HG02981 (cell line): ENCODE measurements around the gene LAMA2.

Experiments
- ATAC-seq: cut with Tn5 transposase; IDR thresholded peaks from one replicate; pipeline ENCODE4 v1.9.1; 2021; ENCODE audit warnings: mild to moderate bottlenecking, moderate library complexity; ENCODE audit not compliant: unreplicated experiment

The LAMA2 gene

GRCh38 chr6:129426343-129426742 is 543.4 kb downstream of the LAMA2 start:
- ATAC-seq, result no peak

GRCh38 chr6:129429956-129430355 is 547.0 kb downstream of the LAMA2 start:
- ATAC-seq, result no peak

GRCh38 chr6:129432738-129433137 is 549.8 kb downstream of the LAMA2 start:
- ATAC-seq, result no peak

- no peak for ATAC-seq
Observed at GRCh38 chr6:129434091-129434490, 551.2 kb downstream of the LAMA2 start.

- no peak for ATAC-seq
Observed at GRCh38 chr6:129440691-129441090, 557.8 kb downstream of the LAMA2 start.

GRCh38 chr6:129444683-129445082 is 561.7 kb downstream of the LAMA2 start:
- ATAC-seq, result no peak

- ATAC-seq, result no peak
Observed at GRCh38 chr6:129446272-129447197, 563.6 kb downstream of the LAMA2 start.

- no peak for ATAC-seq
Observed at GRCh38 chr6:129447198-129447565, 564.2 kb downstream of the LAMA2 start.

GRCh38 chr6:129448965-129449364 is 566.0 kb downstream of the LAMA2 start:
- peak; percentile 97 for ATAC-seq

GRCh38 chr6:129451187-129451586 is 568.2 kb downstream of the LAMA2 start:
- ATAC-seq, result no peak

GRCh38 chr6:129453073-129453472 is 570.1 kb downstream of the LAMA2 start:
- no peak for ATAC-seq

- no peak for ATAC-seq
Observed at GRCh38 chr6:129454488-129454887, 571.5 kb downstream of the LAMA2 start.

GRCh38 chr6:129455126-129455769 is 572.3 kb downstream of the LAMA2 start:
- ATAC-seq, result no peak

GRCh38 chr6:129460221-129460620 is 577.3 kb downstream of the LAMA2 start:
- no peak for ATAC-seq

GRCh38 chr6:129469070-129469662 is 586.2 kb downstream of the LAMA2 start:
- ATAC-seq, result peak; percentile 60

GRCh38 chr6:129472239-129472638 is 589.3 kb downstream of the LAMA2 start:
- no peak for ATAC-seq

GRCh38 chr6:129473546-129473945 is 590.6 kb downstream of the LAMA2 start:
- ATAC-seq, result no peak

- no peak for ATAC-seq
Observed at GRCh38 chr6:129475477-129476247, 592.7 kb downstream of the LAMA2 start.

GRCh38 chr6:129476248-129476564 is 593.3 kb downstream of the LAMA2 start:
- no peak for ATAC-seq

- no peak for ATAC-seq
Observed at GRCh38 chr6:129476810-129477209, 593.9 kb downstream of the LAMA2 start.

- no peak for ATAC-seq
Observed at GRCh38 chr6:129478379-129478778, 595.4 kb downstream of the LAMA2 start.
